Measurements from ENCODE around the gene PAIP2. TPM values are rescaled to one million over a fixed set of nuclear protein-coding genes. Genes with fewer than 3 reads are reported as not detected.
"Not testable (repeated sequence)": the region's sequence is repeated elsewhere in the genome, so short reads cannot be mapped to it uniquely, and the experiment has no call there.

The PAIP2 gene
- total and polyA plus RNA-seq, 3 donors from 2014 or later: 142 to 297 (median 150) TPM

DNA sequence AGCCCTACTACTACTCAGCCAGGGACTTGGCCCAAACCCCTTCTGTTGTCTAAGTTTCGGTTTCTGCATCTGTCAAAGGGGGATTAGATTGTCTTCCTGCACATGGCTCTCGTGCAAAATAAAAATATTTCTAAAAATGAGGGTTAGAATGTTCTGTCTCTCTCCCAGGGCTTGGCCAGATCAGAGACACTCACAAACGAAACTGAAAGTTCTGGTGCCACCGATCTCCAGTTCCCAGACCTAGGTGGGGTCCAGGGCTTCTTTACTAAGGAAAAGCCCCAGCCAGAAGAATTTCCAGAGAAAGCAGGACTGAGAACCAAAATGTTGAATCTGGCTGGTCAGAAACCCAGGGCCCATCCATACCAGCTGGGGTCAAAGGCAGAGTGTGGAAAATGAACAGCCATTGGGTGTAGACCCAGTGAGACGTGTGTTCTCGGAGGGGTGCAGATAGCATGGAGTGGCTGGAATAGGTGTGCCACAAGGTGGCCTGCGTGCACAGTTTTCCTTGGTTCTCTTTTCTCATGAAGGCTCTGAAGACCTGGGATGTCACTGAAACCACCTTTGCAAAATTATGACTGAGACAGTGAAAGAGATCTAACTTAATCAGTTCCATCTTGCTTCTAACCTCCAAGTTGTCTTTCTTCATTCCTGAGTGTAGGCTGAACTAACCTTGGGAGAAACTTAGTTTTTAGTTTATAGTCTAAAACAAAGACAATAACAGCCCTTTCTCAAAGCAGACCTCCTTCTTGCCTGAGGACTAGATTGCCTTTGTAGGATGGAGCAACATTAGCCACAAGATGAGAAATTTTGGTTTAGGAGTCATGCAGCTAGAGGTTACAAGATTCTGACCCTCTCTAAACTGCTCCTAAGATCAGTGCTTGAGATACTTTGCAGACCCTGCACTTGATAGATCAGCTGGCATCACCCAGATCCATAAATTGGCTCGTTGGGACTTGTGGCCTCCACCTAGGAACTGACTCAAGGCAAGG is 43.7 kb downstream of the PAIP2 start:
- H3K9me3 ChIP-seq: no peaks in the 10 kb centered on the region
- intact Hi-C loops (cut with DNase I; ENCODE audit: low total_unique reads): no loop called here
- peak overlapping the region in 1 of 2 donors; percentile 80 for H3K27ac ChIP-seq
- H3K4me3 ChIP-seq: peak overlapping the region in 1 of 2 donors; percentile 24
- DNase-seq: no peak
- H3K4me1 ChIP-seq: no peaks in the 10 kb centered on the region
- WGBS, 2 donors: 42 to 47% methylated on average over 7 to 8 of the region's 8 CpGs
- no peaks in the 10 kb centered on the region for H3K36me3 ChIP-seq (ENCODE audit: low read depth, missing control alignments)
- no peaks in the 10 kb centered on the region for H3K27me3 ChIP-seq
- TF ChIP-seq CTCF (IDR thresholded peaks at IDR 0.05) (peak in 1 of 3 experiments; percentile 3), POLR2A (IDR thresholded peaks at IDR 0.05) (no peak)

- no peaks in the 10 kb centered on the region for H3K36me3 ChIP-seq (ENCODE audit: low read depth, missing control alignments)
- 84 to 88% methylated on average over 5 of the region's 5 CpGs for WGBS, 2 donors
- no peaks in the 10 kb centered on the region for H3K4me1 ChIP-seq
- no peak for TF ChIP-seq CTCF (IDR thresholded peaks at IDR 0.05)
- TF ChIP-seq POLR2A (IDR thresholded peaks at IDR 0.05): no peak
- DNase-seq: no peak
- H3K27me3 ChIP-seq: no peaks in the 10 kb centered on the region
- H3K27ac ChIP-seq: no peak overlapping the region
- H3K9me3 ChIP-seq: no peaks in the 10 kb centered on the region
- H3K4me3 ChIP-seq: no peak overlapping the region
- intact Hi-C loops (cut with DNase I; ENCODE audit: low total_unique reads): no loop called here
Observed at GRCh38 chr5:139386050-139386438, 44.4 kb downstream of the PAIP2 start.

- H3K27me3 ChIP-seq; H3K9me3 ChIP-seq; H3K4me1 ChIP-seq; DNase-seq; intact Hi-C loops (cut with DNase I; ENCODE audit: low total_unique reads); H3K36me3 ChIP-seq (ENCODE audit: low read depth, missing control alignments); H3K4me3 ChIP-seq; H3K27ac ChIP-seq: not testable (repeated sequence)
- WGBS, 2 donors: 87 to 96% methylated on average over 8 to 10 of the region's 10 CpGs
Observed at GRCh38 chr5:139386956-139387355, 45.3 kb downstream of the PAIP2 start.

- no peak overlapping the region for H3K27ac ChIP-seq
Observed at GRCh38 chr5:139387611-139388197, 46.0 kb downstream of the PAIP2 start.

More at GRCh38 chr5:139387611-139388197, 46.0 kb downstream of the PAIP2 start:
- Histone ChIP-seq H3K4me1 (peaks cover 2% of the 10 kb centered on the region), H3K4me3 (no peak overlapping the region), H3K36me3 (ENCODE audit: low read depth, missing control alignments) (no peaks in the 10 kb centered on the region), H3K9me3 (no peaks in the 10 kb centered on the region), H3K27me3 (no peaks in the 10 kb centered on the region)
- intact Hi-C loops (cut with DNase I; ENCODE audit: low total_unique reads): no loop called here
- DNase-seq: no peak
- TF ChIP-seq POLR2A (IDR thresholded peaks at IDR 0.05): no peak
- no peak for TF ChIP-seq CTCF (IDR thresholded peaks at IDR 0.05)
- 53 to 59% methylated on average over 2 to 10 of the region's 10 CpGs for WGBS, 2 donors

Measured in testis (tissue), 3 donors.